Mammary epithelial cell (primary cell): ENCODE measurements around the gene CUX1.

ENCODE experiments used
- CTCF ChIP-seq, 2 donors: IDR thresholded peaks in 1 of 2; conservative IDR thresholded peaks in 1 of 2; 2 replicates each; pipeline ENCODE4 v1.5.1; 2011 to 2012; ENCODE audit warnings: inconsistent platforms in 2 of 2, low read length in 2 of 2, mild to moderate bottlenecking in 2 of 2, control low read depth in 1 of 2, low read depth in 1 of 2; ENCODE audit not compliant: insufficient read depth in 1 of 2; ENCODE audit errors: extremely low read depth in 1 of 2
- EZH2 ChIP-seq: IDR thresholded peaks from 2 replicates; pipeline ENCODE4 v1.6.1; 2012; ENCODE audit warnings: low read length, inconsistent platforms, borderline replicate concordance

- TF ChIP-seq CTCF (conservative IDR thresholded peaks at IDR 0.05 in 1 of 2, IDR thresholded peaks at IDR 0.05 in 1 of 2; ENCODE audit: extremely low read depth in 1 of 2, insufficient read depth in 1 of 2, low read depth in 1 of 2, low read length in 2 of 2) (no peak), EZH2 (no peak)
These were observed 281.6 kb downstream of the CUX1 start for GRCh38 chr7:102098986-102099385.
